Uterus (tissue), 4 donors: ENCODE results near the gene TLCD1. TPM values are rescaled to one million over a fixed set of nuclear protein-coding genes. Genes with fewer than 3 reads are reported as not detected.

Experiments
- DNase-seq, 2 donors: peaks; one replicate each; pipeline ENCODE4 v3.0.0-alpha.2; 2019 to 2020
- H3K27ac ChIP-seq, 2 donors: fragments of 200-600 bp; sonication (generic); 1 replicate in 1 of 2; 2 replicates in 1 of 2; pipeline ENCODE4 v1.5.1; 2016 to 2018
- H3K27me3 ChIP-seq, 2 donors: fragments of 200-600 bp; sonication (generic); one replicate each; pipeline ENCODE4 v1.5.1; 2018 to 2019; ENCODE audit warnings: control low read depth in 1 of 2
- H3K36me3 ChIP-seq, 2 donors: fragments of 200-600 bp; sonication (generic); one replicate each; pipeline ENCODE4 v1.5.1; 2019; ENCODE audit warnings: control low read depth in 1 of 2
- H3K4me1 ChIP-seq, 2 donors: fragments of 200-600 bp; sonication (generic); one replicate each; pipeline ENCODE4 v1.5.1; 2018 to 2019; ENCODE audit warnings: control low read depth in 1 of 2
- H3K4me3 ChIP-seq, 2 donors: fragments of 200-600 bp; sonication (generic); 1 replicate in 1 of 2; 2 replicates in 1 of 2; pipeline ENCODE4 v1.5.1; 2018 to 2019; ENCODE audit warnings: mild to moderate bottlenecking in 1 of 2
- H3K9me3 ChIP-seq, 2 donors: fragments of 200-600 bp; sonication (generic); one replicate each; pipeline ENCODE4 v1.5.1; 2019; ENCODE audit warnings: control low read depth in 1 of 2
- POLR2A ChIP-seq, 2 donors: fragments of 450-650 bp; IDR thresholded peaks; one replicate each; pipeline ENCODE4 v1.6.1; 2016; ENCODE audit warnings: antibody characterized with exemption in 2 of 2, mild to moderate bottlenecking in 1 of 2, moderate library complexity in 1 of 2
- intact Hi-C: fragments of 100-400 bp; cut with DNase I; formaldehyde crosslinking; loops from one replicate; pipeline ENCODE4 v1.15.1; 2023; ENCODE audit warnings: low total_unique reads
- total RNA-seq, 4 donors: library from RNA; depleted of rRNA in 3 of 4; stranded (reverse); fragments of >200 nt in 3 of 4; gene quantifications; one replicate each; pipeline versions ENCODE4 v1.1.0 to v1.2.4, GENCODE V29; 2014 to 2023
- TF ChIP-seq, protein P1 (sequence below), 4 experiments: fragments of 200-600 bp in 2 of 4; fragments of 450-650 bp in 2 of 4; sonication (generic) in 2 of 4; IDR thresholded peaks; one replicate each; pipeline ENCODE4 v1.5.1; 2016 to 2019; ENCODE audit warnings: antibody characterized with exemption in 4 of 4, mild to moderate bottlenecking in 2 of 4, moderate library complexity in 1 of 4
- donor health status: DM: yes; HTN: yes; CAD: no.

The TLCD1 gene, protein sequence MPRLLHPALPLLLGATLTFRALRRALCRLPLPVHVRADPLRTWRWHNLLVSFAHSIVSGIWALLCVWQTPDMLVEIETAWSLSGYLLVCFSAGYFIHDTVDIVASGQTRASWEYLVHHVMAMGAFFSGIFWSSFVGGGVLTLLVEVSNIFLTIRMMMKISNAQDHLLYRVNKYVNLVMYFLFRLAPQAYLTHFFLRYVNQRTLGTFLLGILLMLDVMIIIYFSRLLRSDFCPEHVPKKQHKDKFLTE
- total RNA-seq, result 1 to 10 TPM in 2 of 4 donors, not detected in 2; 1.3 to 1.4 TPM

DNA sequence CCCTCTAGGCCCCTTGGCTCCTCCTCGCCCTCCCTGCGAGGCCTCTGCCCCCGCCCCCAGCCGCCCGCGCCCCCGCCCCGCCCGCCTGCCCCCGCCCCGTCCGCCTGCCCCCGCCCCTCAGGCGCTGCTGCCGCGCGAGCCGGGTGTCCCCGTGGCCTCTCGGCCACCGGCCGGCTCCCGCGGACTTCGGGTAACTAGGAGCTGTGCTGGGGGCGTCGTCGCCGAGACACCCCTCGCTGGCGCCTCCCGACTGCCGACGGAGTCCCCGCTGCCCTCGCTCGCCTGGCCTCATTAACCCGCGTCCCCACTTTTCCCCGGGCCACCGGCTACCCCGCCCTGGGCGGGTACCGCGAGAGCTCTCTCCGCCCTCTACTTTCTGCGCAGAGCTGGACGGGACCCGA lies at the start of gene TLCD1:
Gene TLCD1 (minus strand): TSS at position 8 of the 401 bp plus-strand sequence. CDS start 136 bp downstream, outside the sequence.
- Histone ChIP-seq H3K4me3 (peak within 1 kb of the TSS; percentile 73 to 95), H3K4me1 (peaks cover 3 to 21% of the 10 kb centered on the region in 2 donors), H3K27me3 (no peaks in the 10 kb centered on the region), H3K36me3 (no peaks in the 10 kb centered on the region), H3K9me3 (no peaks in the 10 kb centered on the region), H3K27ac (peak within 1 kb of the TSS; percentile 96 to 100)
- TF ChIP-seq, protein P1, sequence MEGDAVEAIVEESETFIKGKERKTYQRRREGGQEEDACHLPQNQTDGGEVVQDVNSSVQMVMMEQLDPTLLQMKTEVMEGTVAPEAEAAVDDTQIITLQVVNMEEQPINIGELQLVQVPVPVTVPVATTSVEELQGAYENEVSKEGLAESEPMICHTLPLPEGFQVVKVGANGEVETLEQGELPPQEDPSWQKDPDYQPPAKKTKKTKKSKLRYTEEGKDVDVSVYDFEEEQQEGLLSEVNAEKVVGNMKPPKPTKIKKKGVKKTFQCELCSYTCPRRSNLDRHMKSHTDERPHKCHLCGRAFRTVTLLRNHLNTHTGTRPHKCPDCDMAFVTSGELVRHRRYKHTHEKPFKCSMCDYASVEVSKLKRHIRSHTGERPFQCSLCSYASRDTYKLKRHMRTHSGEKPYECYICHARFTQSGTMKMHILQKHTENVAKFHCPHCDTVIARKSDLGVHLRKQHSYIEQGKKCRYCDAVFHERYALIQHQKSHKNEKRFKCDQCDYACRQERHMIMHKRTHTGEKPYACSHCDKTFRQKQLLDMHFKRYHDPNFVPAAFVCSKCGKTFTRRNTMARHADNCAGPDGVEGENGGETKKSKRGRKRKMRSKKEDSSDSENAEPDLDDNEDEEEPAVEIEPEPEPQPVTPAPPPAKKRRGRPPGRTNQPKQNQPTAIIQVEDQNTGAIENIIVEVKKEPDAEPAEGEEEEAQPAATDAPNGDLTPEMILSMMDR (IDR thresholded peaks at IDR 0.05), result no peak
- TF ChIP-seq POLR2A (IDR thresholded peaks at IDR 0.05), result no peak
- DNase-seq, result peak in 1 of 2 donors; percentile 68
- intact Hi-C loops, result no loop called here

DNA sequence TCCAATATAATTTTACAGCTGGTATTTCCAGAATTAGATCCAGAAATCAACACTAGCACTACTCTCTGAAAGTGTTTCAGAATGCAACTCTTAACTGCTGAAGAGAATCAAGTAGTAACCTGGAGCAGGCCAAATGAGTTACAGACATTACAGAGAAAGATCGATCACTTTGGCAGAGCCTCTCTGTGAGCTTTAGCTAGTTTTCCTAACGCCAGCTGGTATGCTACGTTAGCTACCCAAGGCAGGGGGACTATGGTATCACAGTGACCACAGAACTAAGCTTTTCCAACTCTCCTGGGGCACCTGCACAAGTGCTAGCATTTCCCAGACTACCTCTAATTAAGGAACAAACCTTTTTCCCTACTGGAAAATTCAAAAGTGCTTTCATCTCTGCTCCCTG lies 48.2 kb upstream of the TLCD1 start:
- intact Hi-C loops, result no loop called here
- Histone ChIP-seq H3K4me1 (no peaks in the 10 kb centered on the region), H3K27ac (no peak overlapping the region), H3K27me3 (no peaks in the 10 kb centered on the region), H3K36me3 (no peaks in the 10 kb centered on the region), H3K9me3 (no peaks in the 10 kb centered on the region), H3K4me3 (no peak overlapping the region)
- TF ChIP-seq, protein P1 (IDR thresholded peaks at IDR 0.05), result no peak
- TF ChIP-seq POLR2A (IDR thresholded peaks at IDR 0.05), result no peak
- no peak for DNase-seq

DNA sequence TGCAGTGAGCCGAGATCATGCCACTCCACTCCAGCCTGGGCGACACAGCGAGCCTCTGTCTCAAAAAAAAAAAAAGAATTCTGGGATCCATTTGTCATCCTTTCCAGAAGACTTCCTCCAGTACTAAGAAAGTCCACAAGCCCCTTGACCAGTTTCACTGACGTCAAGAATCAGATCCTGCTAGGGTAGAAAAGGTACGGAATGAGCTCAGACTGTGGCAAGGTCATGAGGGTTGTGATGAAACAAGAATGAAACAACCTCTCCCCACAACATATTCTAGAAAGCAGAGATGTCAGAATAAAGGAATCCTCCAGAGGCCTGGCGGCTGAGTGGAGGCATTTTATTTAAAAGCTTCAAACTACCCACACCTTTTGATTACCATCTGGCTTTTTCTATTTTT lies 47.7 kb upstream of the TLCD1 start:
- no peak overlapping the region for H3K27ac ChIP-seq
- DNase-seq, result no peak
- no peaks in the 10 kb centered on the region for H3K9me3 ChIP-seq
- TF ChIP-seq, protein P1 (IDR thresholded peaks at IDR 0.05), result no peak
- TF ChIP-seq POLR2A (IDR thresholded peaks at IDR 0.05), result no peak
- no peak overlapping the region for H3K4me3 ChIP-seq
- intact Hi-C loops, result no loop called here
- H3K27me3 ChIP-seq, result no peaks in the 10 kb centered on the region
- H3K4me1 ChIP-seq, result no peaks in the 10 kb centered on the region
- H3K36me3 ChIP-seq, result no peaks in the 10 kb centered on the region

DNA sequence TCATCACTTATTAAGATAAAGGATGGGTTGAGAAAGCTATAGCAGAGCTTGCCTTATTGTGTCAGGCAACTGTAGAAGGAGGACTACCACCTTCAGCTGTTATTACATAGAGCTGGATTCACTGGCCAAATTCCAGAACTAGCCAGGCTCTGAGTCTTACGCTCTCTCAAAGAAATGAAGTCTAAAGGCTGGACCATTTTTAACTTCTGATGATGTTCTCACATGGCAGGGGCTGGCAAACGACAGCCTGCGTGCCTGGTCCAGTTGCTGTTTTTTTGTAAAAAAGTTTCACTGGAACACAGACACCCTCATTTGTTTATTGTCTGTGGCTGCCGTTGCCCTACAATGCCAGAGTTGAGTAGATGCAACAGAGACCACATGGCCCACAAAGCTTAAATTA lies 39.0 kb upstream of the TLCD1 start:
- H3K9me3 ChIP-seq, result no peaks in the 10 kb centered on the region
- intact Hi-C loops, result loop anchor here (10.0 kb wide), 2 partner anchors 90 to 130 kb away; partner anchors contain the start of genes ERAL1 and FLOT2
- no peak for DNase-seq
- no peak overlapping the region for H3K4me3 ChIP-seq
- no peak overlapping the region for H3K27ac ChIP-seq
- no peak for TF ChIP-seq POLR2A (IDR thresholded peaks at IDR 0.05)
- TF ChIP-seq, protein P1 (IDR thresholded peaks at IDR 0.05), result no peak
- H3K36me3 ChIP-seq, result no peaks in the 10 kb centered on the region
- H3K27me3 ChIP-seq, result no peaks in the 10 kb centered on the region
- H3K4me1 ChIP-seq, result no peaks in the 10 kb centered on the region

DNA sequence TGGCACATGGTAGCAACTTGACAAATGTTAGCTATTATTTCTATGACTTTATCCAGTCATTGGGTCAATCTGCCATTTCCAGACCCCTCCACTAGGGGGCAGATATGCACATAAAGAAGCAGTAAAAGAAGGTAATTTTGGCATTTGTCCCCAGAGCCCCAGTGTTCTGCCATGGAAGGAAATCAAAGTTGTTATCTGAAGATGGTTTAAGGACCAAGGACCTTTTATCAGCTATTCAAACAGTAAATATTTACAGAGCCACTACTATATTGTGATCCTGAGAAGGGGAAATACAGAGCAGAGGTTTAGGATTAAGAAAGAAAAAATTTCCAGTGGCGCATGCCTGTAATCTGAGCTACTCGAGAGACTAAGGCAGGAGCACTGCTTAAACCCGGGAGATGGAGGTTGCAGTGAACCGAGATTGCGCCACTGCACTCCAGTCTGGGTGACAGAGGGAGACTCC lies 37.8 kb upstream of the TLCD1 start:
- H3K4me3 ChIP-seq, result no peak overlapping the region
- H3K4me1 ChIP-seq, result no peaks in the 10 kb centered on the region
- DNase-seq, result peak; percentile 62 to 85
- no peaks in the 10 kb centered on the region for H3K36me3 ChIP-seq
- H3K9me3 ChIP-seq, result no peaks in the 10 kb centered on the region
- H3K27me3 ChIP-seq, result no peaks in the 10 kb centered on the region
- intact Hi-C loops, result loop anchor here (10.0 kb wide), 2 partner anchors 91 to 131 kb away; partner anchors contain the start of genes ERAL1 and FLOT2
- H3K27ac ChIP-seq, result no peak overlapping the region
- no peak for TF ChIP-seq POLR2A (IDR thresholded peaks at IDR 0.05)
- TF ChIP-seq, protein P1 (IDR thresholded peaks at IDR 0.05), result peak; percentile 80 to 90 (median 84)
